ENCODE data around the gene CSNK2A1.

The CSNK2A1 gene

DNA sequence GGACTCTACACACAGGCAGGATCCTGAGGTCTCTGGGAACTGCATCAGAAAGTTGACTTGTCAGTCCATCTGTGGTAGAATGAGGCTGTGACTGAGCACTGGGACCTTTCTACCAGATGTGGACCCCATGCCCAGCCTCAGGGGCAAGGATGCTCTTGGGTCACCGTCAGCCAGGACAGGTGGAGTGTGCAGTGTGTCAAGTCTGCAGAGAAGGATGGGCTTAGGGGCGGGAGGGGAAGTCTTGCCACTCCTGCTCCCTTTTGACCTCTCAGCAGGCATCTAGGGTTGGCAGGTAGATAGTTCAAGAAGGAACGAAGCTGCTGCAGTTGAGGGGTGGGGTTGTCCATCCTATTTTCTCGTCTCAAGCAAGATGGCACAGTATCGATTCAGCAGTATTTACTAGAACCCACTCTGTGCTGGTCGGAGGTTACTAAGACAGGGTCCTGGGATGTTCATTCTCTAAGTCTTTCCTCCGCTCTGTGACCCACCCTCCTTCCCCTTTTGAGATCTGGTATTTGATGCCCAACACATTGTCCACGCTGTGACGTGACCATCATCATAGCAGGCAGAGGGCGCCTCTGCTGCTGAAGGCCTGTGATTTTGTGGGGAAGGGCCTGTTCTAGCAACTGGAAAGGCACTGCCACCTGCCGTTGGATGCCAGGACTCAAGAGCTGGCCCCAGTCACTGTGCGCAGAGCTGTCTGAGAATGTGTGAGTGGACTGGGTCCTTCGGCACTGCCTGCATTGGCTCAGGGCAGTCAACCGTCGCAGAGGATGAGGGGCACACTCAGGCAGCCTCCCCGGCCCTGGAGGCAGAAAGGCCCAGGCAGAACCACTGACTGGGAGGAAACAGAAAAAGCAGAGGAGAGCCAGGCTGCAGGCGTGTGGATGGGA is 112.3 kb downstream of the CSNK2A1 start:
- no peak for DNase-seq (ENCODE audit: low read depth in 3 of 3)

DNA sequence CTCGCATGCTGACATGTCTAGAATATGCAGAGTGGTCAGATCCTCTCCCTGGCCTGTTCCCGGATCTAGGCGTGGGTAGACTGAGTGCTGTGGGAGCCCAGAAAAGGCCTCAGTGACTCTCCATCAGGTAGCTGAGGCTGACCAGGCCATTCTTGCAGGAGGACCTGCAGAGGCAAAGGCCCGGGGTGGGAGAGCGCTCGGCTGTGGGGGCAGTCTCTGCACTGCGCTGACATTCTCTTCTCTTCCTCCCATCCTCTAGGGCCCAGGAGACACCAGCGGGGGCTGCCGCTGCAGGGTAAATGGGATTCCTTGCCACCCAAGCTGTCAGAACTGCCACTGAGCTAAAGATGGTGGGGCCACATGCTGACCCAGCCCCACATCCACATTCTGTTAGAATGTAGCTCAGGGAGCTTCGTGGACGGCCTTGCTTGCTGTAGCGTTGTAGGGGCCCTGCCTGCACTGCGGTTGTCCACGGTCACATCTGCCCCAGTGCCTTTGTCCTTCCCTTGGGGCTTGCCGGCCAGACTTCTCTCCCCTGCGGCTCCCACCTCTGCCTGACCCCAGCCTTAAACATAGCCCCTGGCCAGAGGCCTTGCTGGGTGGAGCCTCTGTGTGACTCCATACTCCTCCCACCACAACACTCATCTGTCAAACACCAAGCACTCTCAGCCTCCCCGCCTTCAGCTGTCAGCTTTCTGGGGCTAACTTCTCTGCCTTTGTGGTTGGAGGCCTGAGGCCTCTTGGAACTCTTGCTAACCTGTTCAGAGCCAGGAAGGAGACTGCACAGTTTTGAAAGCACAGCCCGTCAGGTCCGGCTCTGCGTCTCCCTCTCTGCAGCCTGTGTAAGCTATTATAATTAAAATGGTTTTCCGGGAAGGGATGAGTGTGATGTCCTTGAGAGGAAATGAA is 113.2 kb downstream of the CSNK2A1 start:
- no peak for DNase-seq (ENCODE audit: low read depth in 3 of 3)

DNA sequence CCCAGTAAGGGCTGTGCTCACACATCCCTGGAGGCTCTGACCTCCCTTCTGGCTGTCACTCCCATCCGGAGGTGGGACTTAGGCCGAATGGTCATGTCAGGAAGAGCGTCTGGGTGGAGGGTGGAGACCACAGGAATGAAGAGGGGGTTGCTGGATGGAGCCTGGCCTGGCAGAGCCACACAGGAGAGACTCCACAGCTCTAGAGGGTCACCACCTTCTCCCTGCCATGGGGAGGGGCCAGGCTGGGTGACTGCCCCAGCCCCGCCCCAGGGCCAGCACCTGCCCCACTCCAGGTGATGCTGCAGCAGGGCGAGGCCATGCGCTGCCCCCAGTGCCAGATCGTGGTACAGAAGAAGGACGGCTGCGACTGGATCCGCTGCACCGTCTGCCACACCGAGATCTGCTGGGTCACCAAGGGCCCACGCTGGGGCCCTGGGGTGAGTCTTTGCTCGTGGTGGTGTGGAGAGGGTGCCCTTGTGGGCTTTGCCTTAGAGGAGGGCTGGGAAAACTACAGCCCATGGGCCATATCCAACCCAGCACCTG is 114.9 kb downstream of the CSNK2A1 start:
- no peak for DNase-seq (ENCODE audit: low read depth in 3 of 3)

DNA sequence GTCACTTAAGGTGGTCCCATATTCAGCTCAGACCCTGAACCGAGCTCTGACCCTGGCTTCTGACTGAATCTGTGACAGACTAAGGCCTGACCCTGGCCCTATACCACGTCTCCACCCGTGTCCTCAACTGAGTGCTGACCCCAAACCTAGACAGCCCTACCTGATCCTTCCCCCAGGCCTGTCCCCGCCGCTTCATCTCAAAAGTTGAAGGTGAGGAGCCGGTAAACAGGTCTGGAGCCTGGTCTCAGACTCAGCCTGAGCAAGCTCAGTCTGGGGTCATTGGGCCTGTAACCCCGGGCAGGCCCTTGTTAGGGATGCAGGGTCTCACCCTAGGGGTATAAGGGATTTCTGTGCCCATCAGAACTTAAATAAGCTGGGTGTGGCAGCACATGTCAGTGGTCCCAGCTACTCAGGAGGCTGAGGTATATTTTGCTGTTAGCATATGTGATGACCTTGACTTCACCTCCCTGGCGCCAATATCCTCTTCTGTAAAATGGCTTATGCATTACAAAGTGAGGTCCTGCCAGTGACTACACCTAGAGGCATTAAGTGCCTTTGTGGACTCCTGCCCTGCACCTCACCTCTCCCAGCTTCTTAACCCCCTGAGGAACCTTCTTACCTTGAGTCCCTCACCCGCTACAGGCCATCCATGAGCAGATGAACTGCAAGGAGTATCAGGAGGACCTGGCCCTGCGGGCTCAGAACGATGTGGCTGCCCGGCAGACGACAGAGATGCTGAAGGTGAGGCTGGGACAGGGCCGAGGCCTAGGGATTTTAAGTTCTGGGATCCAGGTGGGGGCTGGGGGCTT is 115.5 kb downstream of the CSNK2A1 start:
- no peak for DNase-seq (ENCODE audit: low read depth in 3 of 3)

DNA sequence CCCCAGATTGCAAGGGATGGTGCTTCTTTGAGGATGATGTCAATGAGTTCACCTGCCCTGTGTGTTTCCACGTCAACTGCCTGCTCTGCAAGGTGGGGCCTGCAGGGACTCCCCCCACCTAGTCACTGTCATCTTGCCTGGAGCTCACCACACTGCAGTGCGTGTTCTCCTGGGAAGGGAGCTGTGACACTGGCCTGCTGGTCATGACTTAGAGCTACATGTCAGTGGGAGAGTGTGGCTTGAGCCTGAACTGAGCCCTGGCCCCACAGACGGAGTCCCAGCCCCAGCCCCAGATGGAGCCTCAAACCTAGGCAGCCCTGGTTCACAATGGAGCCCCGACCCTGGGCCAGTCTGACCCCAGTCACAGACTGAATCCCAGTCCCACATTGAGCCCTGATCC is 116.2 kb downstream of the CSNK2A1 start:
- no peak for DNase-seq (ENCODE audit: low read depth in 3 of 3)

DNA sequence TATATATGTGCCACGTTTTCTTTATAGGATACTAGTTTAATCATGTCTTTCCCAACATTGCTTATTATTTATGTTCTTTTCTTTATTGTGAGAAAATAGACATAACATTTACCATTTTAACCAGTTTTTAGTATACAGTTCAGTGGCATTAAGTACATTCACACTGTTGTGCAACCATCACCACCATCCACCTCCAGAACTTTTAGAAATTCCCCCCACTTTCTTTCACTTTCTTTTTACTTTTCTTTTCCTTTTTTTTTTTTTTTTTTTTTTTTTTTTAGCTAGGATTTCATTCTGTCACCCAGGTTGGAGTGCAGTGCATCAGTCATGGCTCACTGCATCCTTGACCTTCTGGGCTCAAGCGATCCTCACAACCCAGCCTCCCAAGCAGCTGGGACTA is 117.0 kb downstream of the CSNK2A1 start:
- DNase-seq (ENCODE audit: low read depth in 3 of 3), result no peak
